IPS-18c (cell line): ENCODE measurements around the gene PALLD.

Experiments
- H3K4me3 ChIP-seq: 2 replicates; pipeline ENCODE4 v1.7.0; 2013; ENCODE audit warnings: low read depth, mild to moderate bottlenecking, low read length, moderate library complexity; ENCODE audit not compliant: insufficient read depth
- H3K9me3 ChIP-seq: one replicate; pipeline ENCODE4 v1.6.1; 2013; ENCODE audit warnings: mild to moderate bottlenecking, low read length, moderate library complexity; ENCODE audit not compliant: control insufficient read depth, insufficient read depth

PALLD gene

GRCh38 chr4:168755598-168756477 lies 259.0 kb downstream of the PALLD start:
- no peak overlapping the region for H3K4me3 ChIP-seq
- H3K9me3 ChIP-seq: no peaks in the 10 kb centered on the region

GRCh38 chr4:168757500-168757899 lies 260.6 kb downstream of the PALLD start:
- no peak overlapping the region for H3K4me3 ChIP-seq
- no peaks in the 10 kb centered on the region for H3K9me3 ChIP-seq

GRCh38 chr4:168758351-168758876 lies 261.6 kb downstream of the PALLD start:
- no peaks in the 10 kb centered on the region for H3K9me3 ChIP-seq
- H3K4me3 ChIP-seq: no peak overlapping the region

GRCh38 chr4:168759321-168759720 lies 262.5 kb downstream of the PALLD start:
- Histone ChIP-seq H3K9me3 (no peaks in the 10 kb centered on the region), H3K4me3 (no peak overlapping the region)

GRCh38 chr4:168759959-168760527 lies 263.2 kb downstream of the PALLD start:
- Histone ChIP-seq H3K4me3 (no peak overlapping the region), H3K9me3 (no peaks in the 10 kb centered on the region)

GRCh38 chr4:168761066-168761465 lies 264.2 kb downstream of the PALLD start:
- Histone ChIP-seq H3K9me3 (no peaks in the 10 kb centered on the region), H3K4me3 (no peak overlapping the region)

GRCh38 chr4:168765322-168765721 lies 268.5 kb downstream of the PALLD start:
- Histone ChIP-seq H3K4me3 (no peak overlapping the region), H3K9me3 (no peaks in the 10 kb centered on the region)

GRCh38 chr4:168765726-168766125 lies 268.9 kb downstream of the PALLD start:
- Histone ChIP-seq H3K9me3 (no peaks in the 10 kb centered on the region), H3K4me3 (no peak overlapping the region)

GRCh38 chr4:168766604-168767316 lies 269.9 kb downstream of the PALLD start:
- H3K9me3 ChIP-seq: no peaks in the 10 kb centered on the region

GRCh38 chr4:168769416-168769815 lies 272.6 kb downstream of the PALLD start:
- Histone ChIP-seq H3K4me3 (no peak overlapping the region), H3K9me3 (no peaks in the 10 kb centered on the region)

More at GRCh38 chr4:168766604-168767316, 269.9 kb downstream of the PALLD start:
- no peak overlapping the region for H3K4me3 ChIP-seq

GRCh38 chr4:168769837-168770236 lies 273.0 kb downstream of the PALLD start:
- H3K9me3 ChIP-seq: no peaks in the 10 kb centered on the region
- H3K4me3 ChIP-seq: no peak overlapping the region

- H3K4me3 ChIP-seq: no peak overlapping the region
- no peaks in the 10 kb centered on the region for H3K9me3 ChIP-seq
Observed at GRCh38 chr4:168771251-168771650, 274.4 kb downstream of the PALLD start.

- no peaks in the 10 kb centered on the region for H3K9me3 ChIP-seq
- H3K4me3 ChIP-seq: no peak overlapping the region
Observed at GRCh38 chr4:168773388-168774195, 276.7 kb downstream of the PALLD start.

GRCh38 chr4:168776382-168776781 lies 279.5 kb downstream of the PALLD start:
- H3K4me3 ChIP-seq: no peak overlapping the region
- H3K9me3 ChIP-seq: no peaks in the 10 kb centered on the region

- H3K9me3 ChIP-seq: no peaks in the 10 kb centered on the region
- no peak overlapping the region for H3K4me3 ChIP-seq
Observed at GRCh38 chr4:168777277-168777965, 280.6 kb downstream of the PALLD start.

GRCh38 chr4:168781341-168781740 lies 284.5 kb downstream of the PALLD start:
- Histone ChIP-seq H3K9me3 (peaks cover 2% of the 10 kb centered on the region), H3K4me3 (no peak overlapping the region)
